HFF-Myc (cell line): ENCODE data around the gene SMPD3.

ENCODE experiments used
- DNase-seq: peaks from one replicate; pipeline ENCODE4 v3.0.0-alpha.2; 2011; ENCODE audit warnings: low read depth; ENCODE audit errors: extremely low read depth
- H3K4me3 ChIP-seq: replicated peaks from 2 replicates; pipeline ENCODE4 v1.5.1; 2011; ENCODE audit warnings: low read depth, mild to moderate bottlenecking, control low read depth, low read length
- TF ChIP-seq, protein P1 (sequence below): IDR thresholded peaks from 2 replicates; pipeline ENCODE4 v1.5.1; 2012; ENCODE audit warnings: mild to moderate bottlenecking, low read depth, low read length, control low read depth; ENCODE audit errors: missing control alignments

The SMPD3 gene

DNA sequence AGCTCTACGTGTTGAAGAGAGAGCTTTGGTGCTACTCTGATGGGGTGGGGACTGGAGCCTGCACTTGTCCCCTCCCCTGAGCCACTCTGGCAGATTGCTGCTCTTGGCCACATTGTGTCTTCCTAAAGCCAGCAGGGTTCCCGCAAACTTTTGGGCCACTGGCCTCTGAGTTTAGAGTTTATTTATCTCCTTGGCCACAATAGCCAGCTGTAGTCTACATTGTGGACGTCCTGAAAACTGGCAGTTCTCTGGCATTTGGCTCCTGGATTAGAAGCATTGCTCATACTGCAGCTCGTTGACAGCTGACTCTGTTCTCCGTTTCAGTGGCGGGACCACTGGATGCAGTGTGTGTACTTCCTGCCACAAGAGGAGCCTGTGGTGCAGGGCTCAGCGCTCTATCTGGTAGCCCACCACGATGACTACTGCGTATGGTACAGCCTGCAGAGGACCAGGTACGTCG, 102.9 kb downstream of the SMPD3 start:
- DNase-seq, result no peak
- TF ChIP-seq, protein P1, sequence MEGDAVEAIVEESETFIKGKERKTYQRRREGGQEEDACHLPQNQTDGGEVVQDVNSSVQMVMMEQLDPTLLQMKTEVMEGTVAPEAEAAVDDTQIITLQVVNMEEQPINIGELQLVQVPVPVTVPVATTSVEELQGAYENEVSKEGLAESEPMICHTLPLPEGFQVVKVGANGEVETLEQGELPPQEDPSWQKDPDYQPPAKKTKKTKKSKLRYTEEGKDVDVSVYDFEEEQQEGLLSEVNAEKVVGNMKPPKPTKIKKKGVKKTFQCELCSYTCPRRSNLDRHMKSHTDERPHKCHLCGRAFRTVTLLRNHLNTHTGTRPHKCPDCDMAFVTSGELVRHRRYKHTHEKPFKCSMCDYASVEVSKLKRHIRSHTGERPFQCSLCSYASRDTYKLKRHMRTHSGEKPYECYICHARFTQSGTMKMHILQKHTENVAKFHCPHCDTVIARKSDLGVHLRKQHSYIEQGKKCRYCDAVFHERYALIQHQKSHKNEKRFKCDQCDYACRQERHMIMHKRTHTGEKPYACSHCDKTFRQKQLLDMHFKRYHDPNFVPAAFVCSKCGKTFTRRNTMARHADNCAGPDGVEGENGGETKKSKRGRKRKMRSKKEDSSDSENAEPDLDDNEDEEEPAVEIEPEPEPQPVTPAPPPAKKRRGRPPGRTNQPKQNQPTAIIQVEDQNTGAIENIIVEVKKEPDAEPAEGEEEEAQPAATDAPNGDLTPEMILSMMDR, result no peak
- H3K4me3 ChIP-seq, result no peak overlapping the region

DNA sequence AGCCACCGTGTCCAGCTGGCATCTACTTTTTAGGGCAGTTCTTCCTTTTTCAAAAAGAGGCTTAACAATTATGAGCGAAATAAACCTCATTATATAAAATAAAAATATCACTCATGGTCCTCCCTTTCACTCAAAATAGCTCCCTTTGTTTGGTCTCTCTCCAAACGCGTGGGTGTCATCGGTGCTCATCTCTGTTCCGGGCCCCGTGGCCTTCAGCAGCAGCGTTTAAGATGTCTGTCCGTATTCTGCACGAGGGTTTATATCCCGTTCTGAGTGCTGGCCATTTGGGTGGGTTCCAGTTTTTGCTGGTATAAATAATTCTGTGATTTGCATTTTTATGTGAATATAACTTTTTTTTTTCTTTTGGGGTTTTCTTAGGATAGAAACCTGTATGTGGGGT, 104.1 kb downstream of the SMPD3 start:
- TF ChIP-seq, protein P1, result no peak
- DNase-seq, result no peak
- H3K4me3 ChIP-seq, result no peak overlapping the region

DNA sequence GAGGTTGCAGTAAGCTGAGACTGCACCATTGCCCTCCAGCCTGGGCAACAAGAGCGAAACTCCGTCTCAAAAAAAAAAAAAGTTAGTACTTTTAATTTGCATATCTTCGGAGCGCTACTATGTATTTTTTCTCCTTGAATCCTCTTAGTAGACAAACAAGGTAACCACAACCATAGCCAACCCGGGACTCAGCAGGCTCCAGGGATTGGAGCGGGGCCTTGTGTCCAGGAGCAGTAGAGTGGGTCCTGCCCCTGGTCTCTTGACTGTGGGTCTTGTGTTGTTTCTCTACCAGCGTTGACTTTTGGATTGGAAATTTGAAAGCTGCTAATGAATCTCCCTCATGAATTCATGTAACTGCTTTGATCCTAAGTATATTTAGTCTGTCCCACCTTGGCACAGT, 105.2 kb downstream of the SMPD3 start:
- H3K4me3 ChIP-seq, result no peak overlapping the region

DNA sequence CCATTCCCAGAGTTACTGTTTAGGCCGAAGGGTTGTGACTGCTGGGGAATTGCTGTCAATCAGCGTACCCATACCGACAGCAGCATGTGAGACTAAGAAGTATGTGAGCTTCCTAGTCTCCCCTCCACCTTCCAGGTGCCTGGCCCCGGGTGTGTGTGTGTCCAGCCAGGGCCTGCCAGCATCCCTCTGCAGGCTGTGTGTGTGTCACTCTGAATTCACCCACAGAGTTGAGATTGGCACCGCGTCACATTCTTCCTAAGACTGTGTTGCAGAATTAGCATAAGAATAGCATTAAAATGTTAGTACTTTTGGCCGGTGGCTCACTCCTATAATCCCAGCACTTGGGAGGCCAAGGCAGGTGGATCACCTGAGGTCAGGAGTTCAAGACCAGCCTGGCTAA, 105.7 kb downstream of the SMPD3 start:
- no peak overlapping the region for H3K4me3 ChIP-seq
- TF ChIP-seq, protein P1, result no peak
- DNase-seq, result no peak

More for the DNA sequence above, 105.2 kb downstream of the SMPD3 start:
- no peak for DNase-seq
- TF ChIP-seq, protein P1, result no peak

DNA sequence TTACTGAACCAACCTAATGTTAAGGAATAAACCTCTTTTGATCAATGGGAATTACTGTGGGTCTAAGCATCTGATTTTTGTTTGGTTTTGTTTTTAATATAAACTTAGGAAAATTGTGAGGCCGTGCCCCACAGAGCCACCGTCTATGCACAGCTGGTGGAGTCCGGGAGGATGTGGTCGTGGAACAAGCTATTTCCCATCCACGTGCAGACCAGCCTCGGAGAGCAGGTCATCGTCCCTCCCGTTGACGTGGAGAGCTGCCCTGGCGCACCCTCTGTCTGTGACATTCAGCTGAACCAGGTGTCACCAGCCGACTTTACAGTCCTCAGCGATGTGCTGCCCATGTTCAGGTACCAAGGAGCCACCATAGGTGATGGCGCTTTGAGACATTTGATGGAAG, 109.1 kb downstream of the SMPD3 start:
- no peak overlapping the region for H3K4me3 ChIP-seq
- DNase-seq, result no peak
- TF ChIP-seq, protein P1, result no peak

DNA sequence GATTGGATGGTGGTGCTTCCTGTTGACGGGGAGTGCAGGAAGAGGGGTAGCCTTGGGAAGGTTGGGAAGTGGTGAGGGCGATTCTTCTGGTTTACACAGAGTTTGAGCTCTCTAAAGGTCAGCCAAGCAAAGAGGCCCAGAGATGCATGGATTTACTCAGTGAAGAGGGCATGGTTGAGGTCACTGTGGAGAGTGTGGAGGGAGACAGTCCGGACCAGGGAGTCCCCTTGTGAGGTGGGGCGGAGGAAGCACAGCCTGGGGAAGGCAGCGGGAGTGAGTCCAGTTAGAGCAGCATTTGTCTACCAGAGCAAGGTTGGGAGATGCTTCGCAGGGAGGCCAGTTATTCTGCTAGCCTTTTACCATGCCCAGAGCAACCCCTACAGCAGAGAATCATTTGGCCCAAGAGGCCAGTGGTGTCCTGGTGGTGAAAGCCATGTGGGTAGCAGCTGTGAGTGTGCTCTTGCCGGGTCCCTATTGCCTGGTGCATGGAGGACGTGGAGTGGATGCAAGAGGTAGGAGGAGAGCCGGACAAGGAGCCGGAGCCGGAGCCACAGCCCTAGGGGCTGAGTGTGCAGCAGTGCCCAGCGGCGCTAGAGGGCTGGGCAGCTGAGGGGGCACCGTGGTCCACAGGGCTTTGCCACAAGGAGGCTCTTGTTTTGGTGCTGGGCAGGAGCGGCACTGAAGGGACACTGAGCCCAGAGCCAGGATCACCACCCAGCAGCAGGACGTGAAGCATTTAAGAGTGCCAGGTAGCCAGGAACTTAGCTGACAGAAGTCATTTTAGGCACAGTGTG, 109.8 kb downstream of the SMPD3 start:
- TF ChIP-seq, protein P1, result no peak
- no peak overlapping the region for H3K4me3 ChIP-seq
- DNase-seq, result no peak
